H1 (cell line): Measurements from ENCODE around the gene NCAPD2.

ENCODE experiments used
- EZH2 ChIP-seq: fragments of 200-600 bp; sonication (generic); IDR thresholded peaks from 2 replicates; pipeline ENCODE4 v1.7.1; 2012; ENCODE audit warnings: low read depth, mild to moderate bottlenecking, moderate library complexity, low read length, inconsistent platforms; ENCODE audit not compliant: severe bottlenecking
- JUND ChIP-seq: IDR thresholded peaks from 2 replicates; pipeline ENCODE4 v1.6.1; 2011; ENCODE audit warnings: mild to moderate bottlenecking, improper control_type of control experiment, low read length
- POU5F1 ChIP-seq: IDR thresholded peaks from 2 replicates; pipeline ENCODE4 v1.6.1; 2011; ENCODE audit warnings: low read depth, mild to moderate bottlenecking, low read length, moderate library complexity
- SUZ12 ChIP-seq: fragments of 200-600 bp; sonication (generic); IDR thresholded peaks from 2 replicates; pipeline ENCODE4 v1.6.1; 2012; ENCODE audit warnings: mild to moderate bottlenecking, inconsistent platforms, low read length, moderate library complexity, mixed read lengths

DNA sequence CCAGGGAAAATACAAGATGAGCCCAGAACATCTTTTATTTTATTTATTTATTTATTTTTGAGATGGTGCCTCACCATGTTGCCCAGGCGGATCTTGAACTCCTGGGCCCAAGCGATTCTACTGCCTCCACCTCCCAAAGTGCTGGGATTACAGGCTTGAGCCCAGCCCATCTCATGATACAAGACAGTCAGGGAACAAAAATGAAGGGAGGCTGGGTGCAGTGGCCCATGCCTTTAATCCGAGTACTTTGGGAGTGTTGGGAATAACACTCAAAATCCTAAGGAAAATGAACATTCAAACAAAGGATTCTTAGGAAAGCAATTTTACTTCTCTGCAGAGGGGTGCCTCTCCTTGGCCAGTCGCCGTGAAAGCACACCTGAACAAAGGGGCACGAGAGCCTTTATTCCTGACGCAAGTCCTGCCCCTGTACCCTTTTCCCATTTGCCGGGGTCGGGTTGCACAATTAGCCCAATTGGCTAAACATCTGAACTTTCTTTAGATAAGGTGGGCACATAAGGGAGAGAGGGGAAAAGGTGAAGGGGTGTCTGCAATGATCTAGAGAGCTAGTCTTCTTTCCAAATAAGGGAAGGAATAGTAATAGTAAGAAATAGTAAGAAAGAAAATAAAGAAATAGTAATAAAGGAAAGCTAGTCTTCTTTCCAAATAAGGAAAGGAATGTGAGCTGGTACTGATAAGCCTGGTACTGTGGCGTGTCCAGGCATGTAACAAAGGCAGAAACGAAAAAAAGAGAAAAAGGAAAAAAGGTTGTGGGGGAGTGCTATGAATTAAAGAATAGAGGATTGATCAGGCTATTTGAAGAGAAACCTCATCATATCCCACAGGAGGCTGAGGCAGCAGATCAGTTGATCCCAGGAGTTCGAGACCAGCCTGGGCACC, 13.4 kb downstream of the NCAPD2 start:
- TF ChIP-seq SUZ12 = no peak
- no peak for TF ChIP-seq JUND
- no peak for TF ChIP-seq EZH2
- TF ChIP-seq POU5F1 = no peak
